GM23338 (cell line): ENCODE results near the gene PFKP. TPM values are rescaled to one million over a fixed set of nuclear protein-coding genes. Genes with fewer than 3 reads are reported as not detected.

Experiments
- ATAC-seq: fragments of 200-7000 bp; cut with Tn5 transposase; 3 replicates; pipeline ENCODE4 v1.9.1; 2020
- DNase-seq: peaks from one replicate; pipeline ENCODE4 v3.0.0-alpha.2; 2015; ENCODE audit warnings: low spot score
- H2AFZ ChIP-seq: fragments of 200-600 bp; sonication (generic); 2 replicates; pipeline ENCODE4 v1.8.0; 2016; ENCODE audit warnings: antibody characterized with exemption, mild to moderate bottlenecking, moderate library complexity
- H3F3A ChIP-seq: fragments of 200-600 bp; sonication (generic); replicated peaks from 2 replicates; pipeline ENCODE4 v1.8.0; 2017; ENCODE audit warnings: antibody characterized with exemption, mixed run types, low read depth
- H3K27ac ChIP-seq: fragments of 200-600 bp; sonication (generic); 2 replicates; pipeline ENCODE4 v1.6.1; 2016; ENCODE audit warnings: low read depth
- H3K27me3 ChIP-seq: fragments of 200-600 bp; sonication (generic); 2 replicates; pipeline ENCODE4 v1.8.0; 2016; ENCODE audit warnings: mild to moderate bottlenecking, mixed run types, moderate library complexity; ENCODE audit not compliant: insufficient read depth
- H3K36me3 ChIP-seq: fragments of 200-600 bp; sonication (generic); 2 replicates; pipeline ENCODE4 v1.8.0; 2016; ENCODE audit warnings: mild to moderate bottlenecking; ENCODE audit not compliant: insufficient read depth
- H3K4me1 ChIP-seq: fragments of 200-600 bp; sonication (generic); 2 replicates; pipeline ENCODE4 v1.8.0; 2016; ENCODE audit warnings: mild to moderate bottlenecking, moderate library complexity; ENCODE audit not compliant: insufficient read depth
- H3K4me2 ChIP-seq: fragments of 200-600 bp; sonication (generic); 2 replicates; pipeline ENCODE4 v1.7.1; 2017; ENCODE audit warnings: mixed run types
- H3K4me3 ChIP-seq: fragments of 200-600 bp; sonication (generic); 2 replicates; pipeline ENCODE4 v1.6.1; 2016; ENCODE audit warnings: mixed run types
- H3K79me2 ChIP-seq: fragments of 200-600 bp; sonication (generic); replicated peaks from 2 replicates; pipeline ENCODE4 v1.8.0; 2017; ENCODE audit warnings: mild to moderate bottlenecking; ENCODE audit not compliant: insufficient read depth
- H3K9me2 ChIP-seq: fragments of 200-600 bp; sonication (generic); 2 replicates; pipeline ENCODE4 v1.8.0; 2017; ENCODE audit not compliant: insufficient read depth
- H4K20me1 ChIP-seq: fragments of 200-600 bp; sonication (generic); replicated peaks from 2 replicates; pipeline ENCODE4 v1.8.0; 2017; ENCODE audit warnings: mild to moderate bottlenecking; ENCODE audit not compliant: insufficient read depth
- H3K27ac Mint-ChIP-seq: 2 replicates; pipeline ENCODE4 v1.8.0; 2020; ENCODE audit warnings: inconsistent platforms, mild to moderate bottlenecking, moderate library complexity, mixed read lengths
- H3K27me3 Mint-ChIP-seq: 3 replicates; pipeline ENCODE4 v1.8.0; 2022; ENCODE audit warnings: low read depth, mild to moderate bottlenecking, moderate library complexity, mixed read lengths, inconsistent platforms; ENCODE audit not compliant: insufficient read depth, poor library complexity
- H3K36me3 Mint-ChIP-seq: 3 replicates; pipeline ENCODE4 v1.8.0; 2021; ENCODE audit warnings: low read depth, mild to moderate bottlenecking, inconsistent platforms, moderate library complexity, mixed read lengths
- H3K4me1 Mint-ChIP-seq: 3 replicates; pipeline ENCODE4 v1.8.0; 2020; ENCODE audit warnings: mild to moderate bottlenecking, inconsistent platforms, mixed read lengths
- H3K4me3 Mint-ChIP-seq: 3 replicates; pipeline ENCODE4 v1.8.0; 2021; ENCODE audit warnings: moderate library complexity, mild to moderate bottlenecking, inconsistent platforms, mixed read lengths
- H3K9me3 Mint-ChIP-seq: 3 replicates; pipeline ENCODE4 v1.8.0; 2020; ENCODE audit warnings: moderate library complexity, mild to moderate bottlenecking, inconsistent platforms, mixed read lengths
- CREB1 ChIP-seq: fragments of 250-450 bp; sonication (Bioruptor Pico); IDR thresholded peaks from 2 replicates; pipeline ENCODE4 v1.5.0; 2020; ENCODE audit warnings: low read depth, mild to moderate bottlenecking, moderate library complexity
- CTCF ChIP-seq, 2 experiments: fragments of 200-600 bp in 1 of 2; sonication (generic) in 1 of 2; conservative IDR thresholded peaks; 2 replicates each; pipeline versions ENCODE4 v1.5.1 to v1.6.1; 2016 to 2017; ENCODE audit warnings: antibody characterized with exemption in 2 of 2, low read depth in 2 of 2, mild to moderate bottlenecking in 2 of 2, moderate library complexity in 1 of 2
- ETS1 ChIP-seq: IDR thresholded peaks from 2 replicates; pipeline ENCODE4 v1.6.1; 2016; ENCODE audit warnings: antibody characterized with exemption
- EZH2 ChIP-seq: fragments of 200-600 bp; sonication (generic); IDR thresholded peaks from one replicate; pipeline ENCODE4 v1.8.0; 2017; ENCODE audit warnings: antibody characterized with exemption, mild to moderate bottlenecking, low read depth; ENCODE audit not compliant: unreplicated experiment
- EZH2phosphoT487 ChIP-seq: fragments of 200-600 bp; sonication (generic); IDR thresholded peaks from one replicate; pipeline ENCODE4 v1.8.1; 2018; ENCODE audit warnings: antibody characterized with exemption; ENCODE audit not compliant: unreplicated experiment
- JUNB ChIP-seq: IDR thresholded peaks from one replicate; pipeline ENCODE4 v1.6.1; 2016; ENCODE audit warnings: antibody characterized with exemption; ENCODE audit not compliant: unreplicated experiment
- NANOG ChIP-seq: IDR thresholded peaks from 2 replicates; pipeline ENCODE4 v1.6.1; 2016; ENCODE audit warnings: antibody characterized with exemption, borderline replicate concordance
- POLR2AphosphoS5 ChIP-seq: IDR thresholded peaks from 2 replicates; pipeline ENCODE4 v1.6.1; 2016; ENCODE audit warnings: antibody characterized with exemption, low read depth
- REST ChIP-seq: IDR thresholded peaks from one replicate; pipeline ENCODE4 v1.6.1; 2018; ENCODE audit warnings: antibody characterized with exemption; ENCODE audit not compliant: unreplicated experiment
- STAT1 ChIP-seq: IDR thresholded peaks from one replicate; pipeline ENCODE4 v1.6.1; 2016; ENCODE audit warnings: antibody characterized with exemption; ENCODE audit not compliant: unreplicated experiment
- ZNF114 ChIP-seq: fragments of 250-450 bp; sonication (Bioruptor Pico); IDR thresholded peaks from 2 replicates; pipeline ENCODE4 v1.5.0; 2020; ENCODE audit warnings: mild to moderate bottlenecking, moderate library complexity
- ZNF331 ChIP-seq: fragments of 250-450 bp; sonication (Bioruptor Pico); IDR thresholded peaks from 2 replicates; pipeline ENCODE4 v1.5.0; 2020; ENCODE audit warnings: low read depth, mild to moderate bottlenecking, moderate library complexity
- ZNF462 ChIP-seq: fragments of 250-450 bp; sonication (Bioruptor Pico); IDR thresholded peaks from 2 replicates; pipeline ENCODE4 v1.5.0; 2020; ENCODE audit warnings: mild to moderate bottlenecking, moderate library complexity
- polyA plus RNA-seq: library from polyadenylated mRNA; unstranded; fragments of >200 nt; fragmentation: Nextera tagmentation; extraction: Ambion mirVana; gene quantifications from 2 replicates; pipeline ENCODE4 v1.2.1, GENCODE V29; 2016
- total RNA-seq: library from RNA; depleted of rRNA; stranded (reverse); fragments of >200 nt; shearing (Covaris generic); gene quantifications from 2 replicates; pipeline ENCODE4 v1.2.3, GENCODE V29; 2014

Gene PFKP
- total and polyA plus RNA-seq, 2 experiments from 2014 or later = 56.3 to 120 TPM

GRCh38 chr10:3046981-3047547 is 20.3 kb upstream of the PFKP start:
- Mint-ChIP-seq H3K4me1 (peaks cover 22% of the 10 kb centered on the region), H3K36me3 (no peaks in the 10 kb centered on the region), H3K27me3 (peaks cover 11% of the 10 kb centered on the region), H3K27ac (no peak overlapping the region), H3K4me3 (no peak overlapping the region), H3K9me3 (no peaks in the 10 kb centered on the region; the same call in 2 of the 3 replicates)
- Histone ChIP-seq H3K4me2 (no peak overlapping the region), H3K79me2 (no peaks in the 10 kb centered on the region), H3K27ac (no peak overlapping the region), H3K4me3 (no peak overlapping the region), H3K9me2 (no peaks in the 10 kb centered on the region; the same call in 1 of the 2 replicates), H2AFZ (no peak overlapping the region), H3K36me3 (no peaks in the 10 kb centered on the region), H3F3A (no peaks in the 10 kb centered on the region), H4K20me1 (no peaks in the 10 kb centered on the region), H3K4me1 (peaks cover 10% of the 10 kb centered on the region; the same call in 1 of the 2 replicates), H3K27me3 (no peaks in the 10 kb centered on the region)
- TF ChIP-seq NANOG (no peak), CTCF (conservative IDR thresholded peaks at IDR 0.05; ENCODE audit: low read depth in 2 of 2) (no peak), ZNF331 (CRISPR knock-in tag) (no peak), CREB1 (CRISPR knock-in tag) (no peak), REST (no peak), EZH2 (no peak), ZNF462 (no peak), ETS1 (no peak), STAT1 (no peak), ZNF114 (CRISPR knock-in tag) (no peak), POLR2AphosphoS5 (no peak), EZH2phosphoT487 (no peak), JUNB (no peak)
- no peak for DNase-seq
- peak; percentile 12; the same call in 2 of the 3 replicates for ATAC-seq
